GM18526 (cell line): ENCODE measurements around the gene TK2.

Experiments
- POLR2A ChIP-seq: IDR thresholded peaks from 3 replicates; pipeline ENCODE4 v1.6.1; 2011; ENCODE audit not compliant: insufficient read length; ENCODE audit errors: extremely low read depth

TK2 gene

GRCh38 chr16:66486773-66487579 is 62.9 kb downstream of the TK2 start:
- TF ChIP-seq POLR2A, result no peak

GRCh38 chr16:66486199-66486772 is 63.6 kb downstream of the TK2 start:
- no peak for TF ChIP-seq POLR2A

- no peak for TF ChIP-seq POLR2A
Measured at GRCh38 chr16:66485376-66485775, 64.5 kb downstream of the TK2 start.

- TF ChIP-seq POLR2A, result no peak
Measured at GRCh38 chr16:66484453-66485213, 65.3 kb downstream of the TK2 start.

- no peak for TF ChIP-seq POLR2A
Measured at GRCh38 chr16:66483689-66484452, 66.1 kb downstream of the TK2 start.

GRCh38 chr16:66481943-66482390 is 68.0 kb downstream of the TK2 start:
- no peak for TF ChIP-seq POLR2A

- no peak for TF ChIP-seq POLR2A
Measured at GRCh38 chr16:66481081-66481942, 68.6 kb downstream of the TK2 start.

GRCh38 chr16:66480265-66481080 is 69.4 kb downstream of the TK2 start:
- TF ChIP-seq POLR2A, result no peak

GRCh38 chr16:66479661-66480264 is 70.2 kb downstream of the TK2 start:
- no peak for TF ChIP-seq POLR2A

GRCh38 chr16:66478733-66479511 is 71.0 kb downstream of the TK2 start:
- no peak for TF ChIP-seq POLR2A

GRCh38 chr16:66477028-66477515 is 72.8 kb downstream of the TK2 start:
- TF ChIP-seq POLR2A, result no peak

GRCh38 chr16:66476328-66477027 is 73.4 kb downstream of the TK2 start:
- no peak for TF ChIP-seq POLR2A

- TF ChIP-seq POLR2A, result no peak
Measured at GRCh38 chr16:66475232-66475631, 74.7 kb downstream of the TK2 start.
